Ramos (cell line): ENCODE results near the gene UFD1.

Experiments used
- in situ Hi-C: fragments of 300-500 bp; cut with MboI; formaldehyde crosslinking; loops from one replicate; pipeline ENCODE4 v1.14.3; 2022; ENCODE audit warnings: low sequenced_read_pairs; ENCODE audit not compliant: unreplicated experiment

Gene UFD1

GRCh38 chr22:19405652-19406051 is 73.3 kb downstream of the UFD1 start:
- in situ Hi-C loops: no loop called here

- in situ Hi-C loops: no loop called here
Observed at GRCh38 chr22:19405133-19405532, 73.9 kb downstream of the UFD1 start.

DNA sequence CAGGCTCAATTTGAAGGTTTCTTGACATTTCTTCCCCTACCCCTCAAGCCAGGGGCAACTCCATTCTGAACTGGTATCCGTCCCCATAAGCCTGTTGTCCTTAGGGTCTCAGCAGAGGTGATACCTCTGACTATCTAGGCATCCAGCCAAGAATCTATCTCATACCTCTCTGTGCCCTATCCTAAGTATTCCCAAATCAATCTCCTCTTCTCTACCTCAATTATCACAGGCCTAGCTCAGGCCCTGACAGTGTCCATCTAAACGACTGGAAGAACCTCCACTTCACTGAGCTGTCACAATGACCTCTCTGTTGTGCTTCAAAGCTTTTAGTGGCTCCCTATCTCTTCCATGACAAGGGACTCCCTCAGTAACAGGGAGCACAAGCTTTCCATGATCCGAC is 74.3 kb downstream of the UFD1 start:
- in situ Hi-C loops: no loop called here

GRCh38 chr22:19402642-19403191 is 76.3 kb downstream of the UFD1 start:
- in situ Hi-C loops: no loop called here

- in situ Hi-C loops: no loop called here
Observed at GRCh38 chr22:19401483-19401882, 77.5 kb downstream of the UFD1 start.

DNA sequence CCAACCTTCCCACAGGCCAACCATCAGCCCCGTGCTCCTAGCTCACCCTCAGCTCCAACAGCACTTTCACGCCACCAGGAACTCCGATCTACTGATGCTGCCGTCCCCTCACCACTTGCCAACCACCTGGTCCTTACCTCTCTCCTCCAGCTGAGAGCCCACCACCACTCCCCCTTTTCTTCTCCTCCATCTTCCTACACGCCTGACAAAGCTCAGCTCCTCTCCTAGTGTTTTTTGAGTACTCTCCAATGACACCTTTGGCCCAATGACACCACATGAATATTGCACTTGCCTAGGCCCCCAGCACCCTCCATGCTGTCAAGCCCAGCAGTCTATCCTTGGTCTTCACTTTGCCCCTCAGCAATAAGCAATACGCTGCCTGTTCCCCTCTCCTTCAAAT is 78.1 kb downstream of the UFD1 start:
- in situ Hi-C loops: no loop called here
